GM12878 (cell line): ENCODE data around the gene CLIC3. TPM values are rescaled to one million over a fixed set of nuclear protein-coding genes. Genes with fewer than 3 reads are reported as not detected.

Source experiments
- ATAC-seq: fragments of 200-7000 bp; cut with Tn5 transposase; 3 replicates; pipeline ENCODE4 v1.9.1; 2020; ENCODE audit warnings: mild to moderate bottlenecking, moderate library complexity
- BruUV-seq: library from RNA; stranded (reverse); fragments of 400-500 nt; replicated peaks from 2 replicates; lab custom pipeline; 2021; lab: Mats Ljungman, UMichigan
- CTCF ChIA-PET: fragments of 300-600 bp; sonication (Branson Sonifier 250); formaldehyde crosslinking; extraction: SDS; loops from one replicate; lab custom pipeline; 2021; ENCODE audit warnings: inconsistent platforms; lab: Yijun Ruan, JAX
- POLR2A ChIA-PET: fragments of 350-600 bp; formaldehyde crosslinking; extraction: SDS; loops from one replicate; lab custom pipeline; 2021; ENCODE audit warnings: inconsistent platforms; lab: Charles Lee
- RAD21 ChIA-PET: fragments of 300-600 bp; sonication (Branson Sonifier 250); formaldehyde crosslinking; loops from one replicate; lab custom pipeline; 2023; ENCODE audit warnings: antibody characterized with exemption; ENCODE audit not compliant: unreplicated experiment; lab: Charles Lee
- SMC1A ChIA-PET: fragments of 300-600 bp; sonication (Branson Sonifier 250); formaldehyde crosslinking; loops from one replicate; lab custom pipeline; 2023; ENCODE audit not compliant: unreplicated experiment, uncharacterized antibody; lab: Charles Lee
- DNase-seq: peaks from one replicate; pipeline ENCODE4 v3.0.0-alpha.2; 2011; ENCODE audit warnings: low read depth, low spot score
- FAIRE-seq: peaks from 3 replicates; lab custom pipeline; 2011; peaks lifted over from hg19 to GRCh38; lab: Jason Lieb, UNC
- H2AFZ ChIP-seq: 2 replicates; pipeline ENCODE4 v1.6.0; 2011; ENCODE audit warnings: low read depth, low read length, control low read depth; ENCODE audit not compliant: control insufficient read depth
- H3K27ac ChIP-seq: 2 replicates; pipeline ENCODE4 v1.5.1; 2011; ENCODE audit warnings: control low read depth; ENCODE audit not compliant: control insufficient read depth, insufficient read depth
- H3K27me3 ChIP-seq, 2 experiments: replicated peaks in 1 of 2; 2 replicates each; pipeline versions ENCODE4 v1.6.0 to v1.6.1; 2011; ENCODE audit warnings: low read length in 1 of 2; ENCODE audit not compliant: control insufficient read depth in 2 of 2, insufficient read depth in 2 of 2
- H3K36me3 ChIP-seq, 2 experiments: 2 replicates each; pipeline ENCODE4 v1.5.1; 2011; ENCODE audit warnings: low read length in 1 of 2; ENCODE audit not compliant: control insufficient read depth in 2 of 2, insufficient read depth in 2 of 2
- H3K4me1 ChIP-seq: 2 replicates; pipeline ENCODE4 v1.6.1; 2011; ENCODE audit warnings: mild to moderate bottlenecking, low read length, moderate library complexity, mixed read lengths; ENCODE audit not compliant: control insufficient read depth, insufficient read depth
- H3K4me2 ChIP-seq: 2 replicates; pipeline ENCODE4 v1.6.0; 2011; ENCODE audit warnings: control low read depth; ENCODE audit not compliant: control insufficient read depth, insufficient read depth
- H3K4me3 ChIP-seq: fragments of 200-600 bp; sonication (generic); 2 replicates; pipeline ENCODE4 v1.5.1; 2016
- H3K79me2 ChIP-seq: 2 replicates; pipeline ENCODE4 v1.6.0; 2011; ENCODE audit warnings: low read length; ENCODE audit not compliant: control insufficient read depth, insufficient read depth
- H3K9ac ChIP-seq: 2 replicates; pipeline ENCODE4 v1.8.0; 2011; ENCODE audit warnings: low read length, control low read depth, mixed read lengths; ENCODE audit not compliant: control insufficient read depth, insufficient read depth
- H3K9me3 ChIP-seq: replicated peaks from 3 replicates; pipeline ENCODE4 v1.5.1; 2011; ENCODE audit warnings: mild to moderate bottlenecking, low read length; ENCODE audit not compliant: control insufficient read depth, insufficient read depth
- H4K20me1 ChIP-seq: 2 replicates; pipeline ENCODE4 v1.6.0; 2011; ENCODE audit not compliant: control insufficient read depth, insufficient read depth
- ATF7 ChIP-seq: fragments of 450-650 bp; IDR thresholded peaks from 2 replicates; pipeline ENCODE4 v1.6.1; 2016; ENCODE audit warnings: low read depth, mild to moderate bottlenecking
- CHD2 ChIP-seq: IDR thresholded peaks from 2 replicates; pipeline ENCODE4 v1.6.1; 2011; ENCODE audit warnings: low read depth, low read length, improper control_type of control experiment, borderline replicate concordance
- JUNB ChIP-seq: IDR thresholded peaks from 2 replicates; pipeline ENCODE4 v1.6.1; 2016; ENCODE audit warnings: antibody characterized with exemption, mild to moderate bottlenecking
- POLR2AphosphoS5 ChIP-seq: IDR thresholded peaks from 2 replicates; pipeline ENCODE4 v1.6.1; 2011; ENCODE audit warnings: mild to moderate bottlenecking, low read length, inconsistent platforms
- SMAD1 ChIP-seq: fragments of 450-650 bp; IDR thresholded peaks from 2 replicates; pipeline ENCODE4 v1.6.1; 2018; ENCODE audit warnings: mild to moderate bottlenecking, low read depth; ENCODE audit not compliant: partially characterized antibody
- SMAD5 ChIP-seq: IDR thresholded peaks from 2 replicates; pipeline ENCODE4 v1.6.1; 2016; ENCODE audit warnings: antibody characterized with exemption, low read depth
- SUZ12 ChIP-seq: fragments of 200-600 bp; sonication (generic); IDR thresholded peaks from one replicate; pipeline ENCODE4 v1.6.1; 2018; ENCODE audit warnings: antibody characterized with exemption, mild to moderate bottlenecking; ENCODE audit not compliant: unreplicated experiment
- WGBS: methylation state at CpG from one replicate; pipeline ENCODE4 v1.1.6; 2016; ENCODE audit warnings: low lambda C conversion rate; ENCODE audit not compliant: insufficient replicate concordance, insufficient coverage; ENCODE audit errors: missing lambda C conversion rate; 5-methylcytosine and 5-hydroxymethylcytosine counted together
- in situ Hi-C: fragments of 300-500 bp; cut with MboI; formaldehyde crosslinking; loops from 9 replicates; pipeline ENCODE4 v1.14.3; 2018; ENCODE audit warnings: mixed read lengths
- intact Hi-C: fragments of 100-400 bp; cut with micrococcal nuclease; formaldehyde crosslinking; loops from one replicate; pipeline ENCODE4 v1.14.2; 2022; ENCODE audit not compliant: unreplicated experiment
- polyA plus RNA-seq, 11 experiments: library from polyadenylated mRNA; depleted of rRNA in 4 of 11; unstranded in 6 of 11; stranded (reverse) in 5 of 11; fragments of >200 nt; fragmentation: Nextera tagmentation in 4 of 11; fragmentation: Illumina TruSeq in 1 of 11; extraction: Ambion mirVana in 4 of 11; extraction: Trizol in 1 of 11; gene quantifications; 1 replicate in 1 of 11; 2 replicates in 10 of 11; pipeline versions ENCODE4 v1.2.1 to v1.2.3, GENCODE V29; 2011 to 2016; ENCODE audit warnings: inconsistent platforms in 2 of 11, missing spikeins in 2 of 11, low read depth in 1 of 11
- total RNA-seq, 4 experiments: library from RNA; depleted of rRNA in 3 of 4; stranded (reverse); fragments of >200 nt in 3 of 4; fragmentation: Illumina TruSeq in 1 of 4; extraction: Trizol in 1 of 4; gene quantifications; 2 replicates each; pipeline versions ENCODE4 v1.2.1 to v1.2.3, GENCODE V29; 2013 to 2021

CLIC3 gene
- total and polyA plus RNA-seq, 10 of the 15 experiments (the other 5 are each of a cell fraction or from before 2014, with no cell fraction given): 0.31 TPM; not detected in 9

- Histone ChIP-seq H3K4me2 (no peak overlapping the region), H3K4me1 (no peaks in the 10 kb centered on the region), H4K20me1 (no peaks in the 10 kb centered on the region), H3K27me3 (no peaks in the 10 kb centered on the region; a peak in 2 of 4 replicates), H2AFZ (no peak overlapping the region), H3K4me3 (no peak overlapping the region), H3K9ac (no peak overlapping the region), H3K79me2 (no peaks in the 10 kb centered on the region), H3K27ac (no peak overlapping the region), H3K36me3 (no peaks in the 10 kb centered on the region), H3K9me3 (no peaks in the 10 kb centered on the region)
- RAD21 ChIA-PET: interaction anchor here (0.8 kb wide), 1 partner anchor 61 kb away, joined by 3 read pairs; no protein-coding TSS in a partner anchor
- CTCF ChIA-PET: interaction anchor here (2.9 kb wide), 1 partner anchor 61 kb away, joined by 11 read pairs; no protein-coding TSS in a partner anchor
- ATAC-seq (no peak), FAIRE-seq (no peak), DNase-seq (no peak)
- POLR2A ChIA-PET: no interaction called here
- no TSS peak for BruUV-seq
- intact Hi-C loops: no loop called here
- in situ Hi-C loops: no loop called here
- no peak for TF ChIP-seq ATF7
- TF ChIP-seq JUNB: no peak
- SMC1A ChIA-PET: no interaction called here
- WGBS: 27% methylated on average over 28 of the region's 29 CpGs
Observed at GRCh38 chr9:136973618-136974617, 22.4 kb downstream of the CLIC3 start.

DNA sequence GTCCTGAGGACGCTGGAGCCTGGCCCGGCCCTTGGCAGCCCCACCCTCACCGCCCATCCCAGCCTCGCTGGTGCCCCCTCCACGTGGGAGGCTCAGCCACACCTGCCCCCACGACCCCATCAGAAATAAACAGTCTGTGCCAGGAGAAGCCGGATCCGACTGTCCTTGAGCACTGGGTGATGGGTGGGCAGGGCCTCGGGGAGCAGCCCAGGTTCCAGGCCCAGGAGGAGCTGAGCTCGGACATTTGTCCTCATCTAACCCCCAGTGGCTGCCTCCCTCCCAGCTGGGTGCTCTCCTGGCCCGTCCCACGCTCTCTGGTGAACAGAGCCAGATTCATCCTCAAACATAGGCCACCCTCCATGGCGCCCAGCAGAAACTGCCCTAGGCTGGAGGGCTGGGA, 23.6 kb downstream of the CLIC3 start:
- FAIRE-seq (no peak), DNase-seq (no peak), ATAC-seq (no peak)
- ChIA-PET POLR2A (no interaction called here), RAD21 (no interaction called here), CTCF (no interaction called here), SMC1A (no interaction called here)
- Histone ChIP-seq H3K9me3 (no peaks in the 10 kb centered on the region), H3K36me3 (no peaks in the 10 kb centered on the region), H2AFZ (no peak overlapping the region), H3K4me3 (no peak overlapping the region), H3K4me1 (no peaks in the 10 kb centered on the region), H3K9ac (no peak overlapping the region), H3K27me3 (no peaks in the 10 kb centered on the region; a peak in 2 of 4 replicates), H4K20me1 (no peaks in the 10 kb centered on the region), H3K27ac (no peak overlapping the region), H3K4me2 (no peak overlapping the region), H3K79me2 (no peaks in the 10 kb centered on the region)
- intact Hi-C loops (no loop called here), in situ Hi-C loops (no loop called here)
- BruUV-seq: no TSS peak
- no peak for TF ChIP-seq CHD2
- TF ChIP-seq POLR2AphosphoS5: no peak
- no peak for TF ChIP-seq SMAD5
- TF ChIP-seq SUZ12: no peak
- TF ChIP-seq SMAD1: no peak
- 17% methylated on average over 13 of the region's 13 CpGs for WGBS
